ENCODE data around the gene C6orf132.

The C6orf132 gene

GRCh38 chr6:42068872-42069522 lies 73.4 kb downstream of the C6orf132 start:
- TF ChIP-seq, protein P1, sequence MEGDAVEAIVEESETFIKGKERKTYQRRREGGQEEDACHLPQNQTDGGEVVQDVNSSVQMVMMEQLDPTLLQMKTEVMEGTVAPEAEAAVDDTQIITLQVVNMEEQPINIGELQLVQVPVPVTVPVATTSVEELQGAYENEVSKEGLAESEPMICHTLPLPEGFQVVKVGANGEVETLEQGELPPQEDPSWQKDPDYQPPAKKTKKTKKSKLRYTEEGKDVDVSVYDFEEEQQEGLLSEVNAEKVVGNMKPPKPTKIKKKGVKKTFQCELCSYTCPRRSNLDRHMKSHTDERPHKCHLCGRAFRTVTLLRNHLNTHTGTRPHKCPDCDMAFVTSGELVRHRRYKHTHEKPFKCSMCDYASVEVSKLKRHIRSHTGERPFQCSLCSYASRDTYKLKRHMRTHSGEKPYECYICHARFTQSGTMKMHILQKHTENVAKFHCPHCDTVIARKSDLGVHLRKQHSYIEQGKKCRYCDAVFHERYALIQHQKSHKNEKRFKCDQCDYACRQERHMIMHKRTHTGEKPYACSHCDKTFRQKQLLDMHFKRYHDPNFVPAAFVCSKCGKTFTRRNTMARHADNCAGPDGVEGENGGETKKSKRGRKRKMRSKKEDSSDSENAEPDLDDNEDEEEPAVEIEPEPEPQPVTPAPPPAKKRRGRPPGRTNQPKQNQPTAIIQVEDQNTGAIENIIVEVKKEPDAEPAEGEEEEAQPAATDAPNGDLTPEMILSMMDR (IDR thresholded peaks at IDR 0.05; ENCODE audit: low read depth, low read length, missing control alignments), result no peak
- H3K4me3 ChIP-seq (ENCODE audit: low read depth, low read length), result no peak overlapping the region
- DNase-seq (ENCODE audit: low read depth), result no peak

DNA sequence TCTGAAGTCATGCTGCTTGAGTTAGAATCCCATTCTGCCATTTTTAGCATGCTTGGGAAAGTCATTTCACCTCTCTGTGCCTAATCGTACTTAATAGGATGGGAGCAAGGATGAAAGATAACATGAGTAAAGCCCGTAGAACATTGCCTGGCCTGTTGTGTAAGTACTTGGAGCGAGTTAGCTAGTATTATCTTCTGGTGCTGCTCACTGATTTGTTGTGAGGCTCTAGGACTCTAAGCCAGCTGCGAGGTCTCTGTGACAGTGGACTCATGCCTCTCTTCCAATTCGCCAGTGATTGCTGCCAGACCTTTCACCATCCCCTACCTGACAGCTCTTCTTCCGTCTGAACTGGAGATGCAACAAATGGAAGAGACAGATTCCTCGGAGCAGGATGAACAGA lies 74.2 kb downstream of the C6orf132 start:
- TF ChIP-seq, protein P1 (IDR thresholded peaks at IDR 0.05; ENCODE audit: low read depth, low read length, missing control alignments), result no peak
- H3K4me3 ChIP-seq (ENCODE audit: low read depth, low read length), result no peak overlapping the region
- no peak for DNase-seq (ENCODE audit: low read depth)

DNA sequence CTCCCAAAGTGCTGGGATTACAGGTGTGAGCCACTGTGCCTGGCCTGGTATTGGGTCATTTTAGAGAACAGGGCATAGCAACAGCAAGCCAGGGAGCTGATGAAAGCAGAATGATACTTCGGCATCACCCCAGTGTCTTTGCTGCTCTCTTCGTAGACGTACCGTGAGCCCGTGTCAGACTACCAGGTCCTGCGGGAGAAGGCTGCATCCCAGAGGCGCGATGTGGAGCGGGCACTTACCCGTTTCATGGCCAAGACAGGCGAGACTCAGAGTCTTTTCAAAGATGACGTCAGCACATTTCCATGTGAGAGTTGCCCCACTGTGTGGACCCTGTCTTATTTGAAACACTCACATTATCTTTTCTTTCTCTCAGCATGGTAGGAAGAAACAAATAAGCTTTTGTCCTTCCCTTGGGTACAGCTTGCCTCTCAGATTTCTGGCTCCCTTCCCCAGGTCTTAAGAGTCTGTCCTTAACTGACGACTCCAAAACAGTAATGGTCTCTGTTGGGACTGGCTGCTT lies 76.2 kb downstream of the C6orf132 start:
- TF ChIP-seq, protein P1 (IDR thresholded peaks at IDR 0.05; ENCODE audit: low read depth, low read length, missing control alignments), result no peak
- H3K4me3 ChIP-seq (ENCODE audit: low read depth, low read length), result no peak overlapping the region
- DNase-seq (ENCODE audit: low read depth), result no peak

GRCh38 chr6:42059743-42060142 lies 82.7 kb downstream of the C6orf132 start:
- no peak overlapping the region for H3K4me3 ChIP-seq (ENCODE audit: low read depth, low read length)
- DNase-seq (ENCODE audit: low read depth), result no peak
- TF ChIP-seq, protein P1 (IDR thresholded peaks at IDR 0.05; ENCODE audit: low read depth, low read length, missing control alignments), result no peak

- TF ChIP-seq, protein P1 (IDR thresholded peaks at IDR 0.05; ENCODE audit: low read depth, low read length, missing control alignments), result no peak
- DNase-seq (ENCODE audit: low read depth), result no peak
- no peak overlapping the region for H3K4me3 ChIP-seq (ENCODE audit: low read depth, low read length)
Observed at GRCh38 chr6:42053601-42054000, 88.8 kb downstream of the C6orf132 start.

- DNase-seq (ENCODE audit: low read depth), result no peak
- peak overlapping the region; percentile 89 for H3K4me3 ChIP-seq (ENCODE audit: low read depth, low read length)
- TF ChIP-seq, protein P1 (IDR thresholded peaks at IDR 0.05; ENCODE audit: low read depth, low read length, missing control alignments), result no peak
Observed at GRCh38 chr6:42051268-42051653, 91.2 kb downstream of the C6orf132 start.
